ENCODE results near the gene ZNF500. TPM values are rescaled to one million over a fixed set of nuclear protein-coding genes. Genes with fewer than 3 reads are reported as not detected.

Gene ZNF500
- polyA plus RNA-seq, 5 donors, result 12.7 to 20.4 (median 16.9) TPM

- no peak for DNase-seq
Measured at GRCh38 chr16:4776141-4776705, 9.3 kb upstream of the ZNF500 start.

- DNase-seq, result no peak
Measured at GRCh38 chr16:4775005-4775404, 8.0 kb upstream of the ZNF500 start.

GRCh38 chr16:4772351-4772750 lies 5.4 kb upstream of the ZNF500 start:
- no peak for DNase-seq

GRCh38 chr16:4771646-4772045 lies 4.7 kb upstream of the ZNF500 start:
- no peak for DNase-seq

- DNase-seq, result no peak
Measured at GRCh38 chr16:4769306-4769638, 2.3 kb upstream of the ZNF500 start.

GRCh38 chr16:4768549-4769305 lies 1.8 kb upstream of the ZNF500 start:
- peak; percentile 94 to 96 for DNase-seq

GRCh38 chr16:4767872-4768548 lies 1.0 kb upstream of the ZNF500 start:
- DNase-seq, result no peak

GRCh38 chr16:4765511-4766474 lies 1.2 kb downstream of the ZNF500 start:
- no peak for DNase-seq

GRCh38 chr16:4763791-4764190 lies 3.2 kb downstream of the ZNF500 start:
- no peak for DNase-seq

- DNase-seq, result no peak
Measured at GRCh38 chr16:4762205-4762604, 4.8 kb downstream of the ZNF500 start.

GRCh38 chr16:4760221-4760910 lies 6.6 kb downstream of the ZNF500 start:
- no peak for DNase-seq

GRCh38 chr16:4755687-4756086 lies 11.3 kb downstream of the ZNF500 start:
- no peak for DNase-seq

- DNase-seq, result no peak
Measured at GRCh38 chr16:4754865-4755264, 12.1 kb downstream of the ZNF500 start.

- DNase-seq, result no peak
Measured at GRCh38 chr16:4753227-4753626, 13.7 kb downstream of the ZNF500 start.

- DNase-seq, result no peak
Measured at GRCh38 chr16:4752351-4753100, 14.4 kb downstream of the ZNF500 start.

- DNase-seq, result no peak
Measured at GRCh38 chr16:4750896-4751295, 16.1 kb downstream of the ZNF500 start.

GRCh38 chr16:4749700-4750257 lies 17.2 kb downstream of the ZNF500 start:
- no peak for DNase-seq

GRCh38 chr16:4748682-4749411 lies 18.1 kb downstream of the ZNF500 start:
- DNase-seq, result no peak

- no peak for DNase-seq
Measured at GRCh38 chr16:4747906-4748681, 18.9 kb downstream of the ZNF500 start.
